PC-9 (cell line): ENCODE results near the gene SGPL1. TPM values are rescaled to one million over a fixed set of nuclear protein-coding genes. Genes with fewer than 3 reads are reported as not detected.

Experiments
- BruUV-seq: library from RNA; stranded (reverse); fragments of 400-500 nt; replicated peaks from 2 replicates; lab custom pipeline; 2021; lab: Mats Ljungman, UMichigan
- CTCF ChIA-PET: fragments of 300-600 bp; sonication (Branson Sonifier 250); formaldehyde crosslinking; loops from one replicate; lab custom pipeline; 2022; ENCODE audit warnings: antibody characterized with exemption; lab: Charles Lee
- POLR2A ChIA-PET: fragments of 300-600 bp; sonication (Branson Sonifier 250); formaldehyde crosslinking; loops from one replicate; lab custom pipeline; 2022; ENCODE audit warnings: antibody characterized with exemption; ENCODE audit not compliant: unreplicated experiment; lab: Charles Lee
- DNase-seq, 2 experiments: peaks; one replicate each; pipeline versions ENCODE4 v3.0.0 to v3.0.0-alpha.2; 2015 to 2022; ENCODE audit warnings: mixed read lengths in 1 of 2
- H2AFZ ChIP-seq: fragments of 200-600 bp; sonication (generic); 2 replicates; pipeline ENCODE4 v1.8.1; 2017; ENCODE audit warnings: antibody characterized with exemption
- H3F3A ChIP-seq: fragments of 200-600 bp; sonication (generic); 2 replicates; pipeline ENCODE4 v1.8.1; 2017; ENCODE audit warnings: antibody characterized with exemption, mild to moderate bottlenecking, low read depth; ENCODE audit not compliant: insufficient read depth
- H3K27ac ChIP-seq: fragments of 200-600 bp; sonication (generic); 2 replicates; pipeline ENCODE4 v1.6.1; 2016; ENCODE audit warnings: mixed run types
- H3K27me3 ChIP-seq: fragments of 200-600 bp; sonication (generic); 2 replicates; pipeline ENCODE4 v1.6.1; 2016; ENCODE audit warnings: low read depth, mixed run types; ENCODE audit not compliant: insufficient read depth
- H3K36me3 ChIP-seq: fragments of 200-600 bp; sonication (generic); 2 replicates; pipeline ENCODE4 v1.6.1; 2016; ENCODE audit warnings: low read depth, mixed run types
- H3K4me1 ChIP-seq: fragments of 200-600 bp; sonication (generic); replicated peaks from 2 replicates; pipeline ENCODE4 v1.6.1; 2016; ENCODE audit warnings: mixed run types; ENCODE audit not compliant: insufficient read depth
- H3K4me2 ChIP-seq: fragments of 200-600 bp; sonication (generic); 2 replicates; pipeline ENCODE4 v1.6.1; 2017; ENCODE audit warnings: mixed run types
- H3K4me3 ChIP-seq: fragments of 200-600 bp; sonication (generic); 2 replicates; pipeline ENCODE4 v1.6.1; 2016; ENCODE audit warnings: mixed run types
- H3K79me2 ChIP-seq: fragments of 200-600 bp; sonication (generic); 2 replicates; pipeline ENCODE4 v1.6.1; 2017; ENCODE audit warnings: low read depth, mixed run types
- H3K9me2 ChIP-seq: fragments of 200-600 bp; sonication (generic); 2 replicates; pipeline ENCODE4 v1.8.1; 2017; ENCODE audit warnings: mild to moderate bottlenecking; ENCODE audit not compliant: insufficient read depth
- H3K9me3 ChIP-seq: fragments of 200-600 bp; sonication (generic); 2 replicates; pipeline ENCODE4 v1.8.1; 2016; ENCODE audit warnings: low read depth; ENCODE audit not compliant: insufficient read depth
- H4K20me1 ChIP-seq: fragments of 200-600 bp; sonication (generic); 2 replicates; pipeline ENCODE4 v1.8.1; 2017; ENCODE audit not compliant: insufficient read depth
- EZH2 ChIP-seq: fragments of 200-600 bp; sonication (generic); IDR thresholded peaks from 2 replicates; pipeline ENCODE4 v1.8.0; 2017; ENCODE audit warnings: antibody characterized with exemption, low read depth
- intact Hi-C: fragments of 100-400 bp; cut with micrococcal nuclease; formaldehyde crosslinking; loops from one replicate; pipeline ENCODE4 v1.10.0; 2022; ENCODE audit not compliant: unreplicated experiment
- total RNA-seq: library from RNA; stranded (reverse); gene quantifications from 2 replicates; pipeline ENCODE4 v1.2.3, GENCODE V29; 2021
- TF ChIP-seq, protein P1 (sequence below): fragments of 200-600 bp; sonication (generic); conservative IDR thresholded peaks from 2 replicates; pipeline ENCODE4 v1.6.1; 2017; ENCODE audit warnings: mixed run types, antibody characterized with exemption, mild to moderate bottlenecking, moderate library complexity

SGPL1 gene
- total RNA-seq, 1 experiment from 2014 or later: 96.9 TPM

DNA sequence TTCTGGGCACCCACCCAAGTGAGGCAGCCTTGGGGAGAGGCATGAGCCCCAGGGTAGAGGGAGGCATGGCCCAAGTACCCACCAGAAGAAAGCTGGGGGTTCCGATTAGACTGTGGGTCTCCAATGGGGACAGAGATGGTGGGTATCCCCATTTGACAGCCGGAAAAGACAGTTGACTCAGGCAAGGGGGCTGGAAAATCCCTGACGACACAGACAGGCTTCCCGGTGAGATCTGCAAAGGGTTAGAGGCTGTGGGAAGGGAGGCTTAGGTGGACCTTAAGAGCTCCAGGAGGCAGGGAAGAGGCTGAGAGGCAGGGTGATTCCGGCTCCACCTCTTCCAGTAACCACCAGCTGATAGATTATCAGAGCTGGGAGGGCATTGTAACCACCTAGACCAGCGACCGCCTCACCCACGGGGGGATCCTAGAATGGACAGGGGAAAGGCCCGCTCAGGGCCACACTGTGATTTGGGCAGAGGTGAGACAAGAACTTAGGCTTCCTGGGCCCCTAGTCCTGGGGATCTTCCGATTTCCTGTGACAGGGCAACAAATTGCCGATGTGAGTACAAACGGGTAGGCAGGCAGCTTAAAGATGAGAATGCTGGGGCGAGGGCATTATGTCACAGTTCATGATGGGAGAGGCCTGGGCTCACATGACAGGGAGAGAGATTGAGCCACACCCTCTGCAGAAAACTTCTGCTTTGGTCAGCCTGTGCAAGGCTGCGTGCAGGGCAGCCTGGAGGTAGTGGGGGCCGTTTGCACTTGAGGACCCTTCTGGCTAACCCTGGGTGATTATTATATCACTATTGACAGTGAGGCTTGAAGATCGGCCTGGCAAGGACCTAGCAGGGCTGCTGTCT is 36.0 kb upstream of the SGPL1 start:
- Histone ChIP-seq H3F3A (peaks cover 10% of the 10 kb centered on the region), H3K9me2 (no peaks in the 10 kb centered on the region), H3K4me1 (peaks cover 39% of the 10 kb centered on the region), H3K4me2 (peak overlapping the region; percentile 37), H3K27me3 (no peaks in the 10 kb centered on the region), H3K27ac (no peak overlapping the region), H3K4me3 (no peak overlapping the region), H3K79me2 (no peaks in the 10 kb centered on the region), H3K9me3 (no peaks in the 10 kb centered on the region), H3K36me3 (no peaks in the 10 kb centered on the region), H4K20me1 (no peaks in the 10 kb centered on the region), H2AFZ (no peak overlapping the region)
- TF ChIP-seq, protein P1, sequence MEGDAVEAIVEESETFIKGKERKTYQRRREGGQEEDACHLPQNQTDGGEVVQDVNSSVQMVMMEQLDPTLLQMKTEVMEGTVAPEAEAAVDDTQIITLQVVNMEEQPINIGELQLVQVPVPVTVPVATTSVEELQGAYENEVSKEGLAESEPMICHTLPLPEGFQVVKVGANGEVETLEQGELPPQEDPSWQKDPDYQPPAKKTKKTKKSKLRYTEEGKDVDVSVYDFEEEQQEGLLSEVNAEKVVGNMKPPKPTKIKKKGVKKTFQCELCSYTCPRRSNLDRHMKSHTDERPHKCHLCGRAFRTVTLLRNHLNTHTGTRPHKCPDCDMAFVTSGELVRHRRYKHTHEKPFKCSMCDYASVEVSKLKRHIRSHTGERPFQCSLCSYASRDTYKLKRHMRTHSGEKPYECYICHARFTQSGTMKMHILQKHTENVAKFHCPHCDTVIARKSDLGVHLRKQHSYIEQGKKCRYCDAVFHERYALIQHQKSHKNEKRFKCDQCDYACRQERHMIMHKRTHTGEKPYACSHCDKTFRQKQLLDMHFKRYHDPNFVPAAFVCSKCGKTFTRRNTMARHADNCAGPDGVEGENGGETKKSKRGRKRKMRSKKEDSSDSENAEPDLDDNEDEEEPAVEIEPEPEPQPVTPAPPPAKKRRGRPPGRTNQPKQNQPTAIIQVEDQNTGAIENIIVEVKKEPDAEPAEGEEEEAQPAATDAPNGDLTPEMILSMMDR: no peak
- no peak for TF ChIP-seq EZH2
- DNase-seq: no peak
- no TSS peak for BruUV-seq
- POLR2A ChIA-PET: interaction anchor here (0.6 kb wide), 1 partner anchor 416 kb away, joined by 3 read pairs; no protein-coding TSS in a partner anchor
- CTCF ChIA-PET: no interaction called here
- intact Hi-C loops: no loop called here

DNA sequence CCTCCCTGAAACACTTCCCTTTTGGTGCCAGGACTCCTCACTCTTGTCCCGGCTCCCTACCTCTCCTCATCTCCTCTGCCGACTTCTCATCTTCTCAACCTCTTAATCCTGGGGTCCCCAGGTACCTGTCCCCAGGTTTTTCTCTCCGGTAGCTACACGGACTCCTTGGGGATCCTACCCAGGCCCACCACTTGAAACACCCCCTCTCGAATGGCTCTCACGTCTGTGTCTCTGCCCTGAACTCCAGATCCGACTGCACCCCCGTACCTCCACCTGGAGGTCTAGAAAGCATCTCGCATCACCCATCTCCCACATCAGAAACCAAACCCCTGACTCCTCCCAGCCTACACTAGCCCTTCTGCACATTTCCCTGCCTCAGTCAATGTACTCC is 35.4 kb upstream of the SGPL1 start:
- H3K9me2 ChIP-seq: no peaks in the 10 kb centered on the region
- H3K79me2 ChIP-seq: no peaks in the 10 kb centered on the region
- intact Hi-C loops: no loop called here
- peaks cover 10% of the 10 kb centered on the region for H3F3A ChIP-seq
- H3K9me3 ChIP-seq: no peaks in the 10 kb centered on the region
- H4K20me1 ChIP-seq: no peaks in the 10 kb centered on the region
- no peak for TF ChIP-seq EZH2
- TF ChIP-seq, protein P1: no peak
- ChIA-PET POLR2A (no interaction called here), CTCF (no interaction called here)
- H3K27me3 ChIP-seq: no peaks in the 10 kb centered on the region
- H3K4me2 ChIP-seq: peak overlapping the region; percentile 37; the same call in 1 of the 2 replicates
- peaks cover 44% of the 10 kb centered on the region for H3K4me1 ChIP-seq
- no TSS peak for BruUV-seq
- no peak overlapping the region for H3K4me3 ChIP-seq
- H3K36me3 ChIP-seq: no peaks in the 10 kb centered on the region
- no peak overlapping the region for H2AFZ ChIP-seq
- no peak overlapping the region for H3K27ac ChIP-seq
- DNase-seq: no peak

DNA sequence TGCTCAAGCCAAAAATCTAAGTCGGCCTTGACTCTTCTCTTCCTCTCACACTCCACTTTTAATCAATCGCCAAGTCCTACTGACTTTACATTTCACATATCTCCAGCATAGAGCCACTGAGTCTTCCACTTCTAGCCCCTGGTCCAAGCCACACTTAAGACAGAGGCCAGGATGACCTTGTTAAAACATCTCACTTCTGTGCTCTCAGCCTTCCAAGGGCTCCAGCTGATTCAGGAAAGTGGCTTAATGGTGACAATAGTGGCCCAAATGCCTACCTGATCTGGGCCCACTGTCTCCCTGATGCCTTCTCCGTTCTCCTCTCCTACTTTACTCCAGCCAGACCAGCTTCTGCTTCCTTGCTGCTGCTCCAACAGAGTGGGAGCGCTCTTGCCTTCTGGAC is 35.0 kb upstream of the SGPL1 start:
- no TSS peak for BruUV-seq
- intact Hi-C loops: no loop called here
- ChIA-PET CTCF (no interaction called here), POLR2A (no interaction called here)
- no peak overlapping the region for H3K4me2 ChIP-seq
- no peaks in the 10 kb centered on the region for H4K20me1 ChIP-seq
- H3K9me3 ChIP-seq: no peaks in the 10 kb centered on the region
- no peaks in the 10 kb centered on the region for H3K79me2 ChIP-seq
- H3K4me1 ChIP-seq: peaks cover 44% of the 10 kb centered on the region
- H3K36me3 ChIP-seq: no peaks in the 10 kb centered on the region
- H3K4me3 ChIP-seq: no peak overlapping the region
- H3K27me3 ChIP-seq: no peaks in the 10 kb centered on the region
- H2AFZ ChIP-seq: no peak overlapping the region
- DNase-seq: no peak
- no peaks in the 10 kb centered on the region for H3K9me2 ChIP-seq
- peaks cover 10% of the 10 kb centered on the region for H3F3A ChIP-seq
- no peak overlapping the region for H3K27ac ChIP-seq
- TF ChIP-seq EZH2: no peak
- TF ChIP-seq, protein P1: no peak
